Sigmoid colon (tissue), 7 donors: Measurements from ENCODE around the gene MTMR3. TPM values are rescaled to one million over a fixed set of nuclear protein-coding genes. Genes with fewer than 3 reads are reported as not detected.

ENCODE experiments used
- DNase-seq: peaks from one replicate; pipeline ENCODE4 v3.0.0-alpha.2; 2019
- H3K27ac ChIP-seq, 4 donors: fragments of 200-600 bp; sonication (generic); one replicate each; pipeline ENCODE4 v1.5.1; 2016 to 2019; ENCODE audit warnings: mild to moderate bottlenecking in 1 of 4
- H3K27me3 ChIP-seq, 3 donors: fragments of 200-600 bp; sonication (generic); one replicate each; pipeline ENCODE4 v1.5.1; 2019; ENCODE audit warnings: mild to moderate bottlenecking in 1 of 3
- H3K36me3 ChIP-seq, 4 donors: fragments of 200-600 bp; sonication (generic); one replicate each; pipeline ENCODE4 v1.5.1; 2016 to 2019
- H3K4me1 ChIP-seq, 4 donors: fragments of 200-600 bp; sonication (generic); one replicate each; pipeline ENCODE4 v1.5.1; 2017 to 2019
- H3K4me3 ChIP-seq, 4 donors: fragments of 200-600 bp; sonication (generic); one replicate each; pipeline ENCODE4 v1.5.1; 2017 to 2019; ENCODE audit warnings: mild to moderate bottlenecking in 2 of 4, moderate library complexity in 1 of 4
- H3K9me3 ChIP-seq, 4 donors: fragments of 200-600 bp in 3 of 4; sonication (generic) in 3 of 4; one replicate each; pipeline versions ENCODE4 v1.5.1 to v1.6.1; 2013 to 2019
- CTCF ChIP-seq, 4 experiments: fragments of 450-650 bp in 3 of 4; fragments of 200-600 bp in 1 of 4; IDR thresholded peaks; one replicate each; pipeline ENCODE4 v1.5.1; 2016 to 2019; ENCODE audit warnings: antibody characterized with exemption in 4 of 4, mild to moderate bottlenecking in 3 of 4, moderate library complexity in 2 of 4
- EP300 ChIP-seq, 4 donors: sonication (generic); formaldehyde crosslinking; IDR thresholded peaks; one replicate each; pipeline ENCODE4 v1.6.1; 2017; ENCODE audit warnings: antibody characterized with exemption in 4 of 4
- POLR2A ChIP-seq, 2 donors: fragments of 450-650 bp; IDR thresholded peaks; one replicate each; pipeline ENCODE4 v1.6.1; 2016; ENCODE audit warnings: antibody characterized with exemption in 2 of 2, mild to moderate bottlenecking in 2 of 2, moderate library complexity in 2 of 2
- POLR2AphosphoS5 ChIP-seq, 4 donors: sonication (generic); formaldehyde crosslinking; IDR thresholded peaks; one replicate each; pipeline ENCODE4 v1.6.1; 2017; ENCODE audit warnings: antibody characterized with exemption in 4 of 4
- WGBS, 2 donors: extraction: QIAGEN DNeasy Blood & Tissue Kit; methylation state at CpG; one replicate each; pipeline ENCODE4 v1.1.7; 2013; 5-methylcytosine and 5-hydroxymethylcytosine counted together
- intact Hi-C: fragments of 100-400 bp; cut with DNase I; formaldehyde crosslinking; loops from one replicate; pipeline ENCODE4 v1.15.1; 2023
- polyA plus RNA-seq, 3 donors: library from polyadenylated mRNA; stranded (reverse); fragments of 200-250 nt; gene quantifications; one replicate each; pipeline ENCODE4 v1.2.3, GENCODE V29; 2013
- total RNA-seq, 4 donors: library from RNA; depleted of rRNA; stranded (reverse); fragments of >200 nt; gene quantifications; one replicate each; pipeline ENCODE4 v1.1.0, GENCODE V29; 2016
- donor health status: healthy with polysubstance abuse.
- donor health status: Bipolar disorder and iron deficiency.
- donor health status: healthy.

The MTMR3 gene
- total and polyA plus RNA-seq, 7 donors, result 6.6 to 52.3 (median 40.7) TPM

DNA sequence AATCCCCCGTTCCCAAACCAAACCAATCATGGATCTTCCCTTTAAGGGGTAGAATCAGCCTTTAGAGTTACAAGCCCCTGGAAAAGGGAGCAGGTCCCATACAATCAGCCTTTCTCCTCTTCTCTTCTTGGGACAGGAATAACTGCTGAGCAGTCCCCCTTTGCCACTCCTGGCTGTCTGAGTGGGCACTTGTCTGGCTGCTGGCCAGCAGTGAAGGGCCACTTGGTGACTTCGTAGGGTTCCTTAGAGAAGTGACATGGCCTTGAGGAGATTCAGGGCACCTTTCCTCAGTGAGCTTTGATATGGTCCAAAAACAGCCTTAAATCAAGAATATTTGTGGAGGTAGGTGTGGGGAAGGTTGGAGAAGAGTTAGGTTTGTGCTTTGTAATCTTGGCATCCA lies 143.8 kb downstream of the MTMR3 start:
- Histone ChIP-seq H3K36me3 (peaks cover 26 to 75% (median 54%) of the 10 kb centered on the region in 4 donors), H3K27me3 (no peaks in the 10 kb centered on the region), H3K4me1 (no peaks in the 10 kb centered on the region), H3K27ac (no peak overlapping the region), H3K4me3 (no peak overlapping the region), H3K9me3 (no peaks in the 10 kb centered on the region)
- intact Hi-C loops, result no loop called here
- DNase-seq, result no peak
- WGBS, 2 donors, result 84 to 93% methylated on average over 2 of the region's 2 CpGs
- no peak for TF ChIP-seq EP300 (IDR thresholded peaks at IDR 0.05)
- TF ChIP-seq POLR2AphosphoS5 (IDR thresholded peaks at IDR 0.05), result no peak
- no peak for TF ChIP-seq CTCF (IDR thresholded peaks at IDR 0.05)
- no peak for TF ChIP-seq POLR2A (IDR thresholded peaks at IDR 0.05)

GRCh38 chr22:30027169-30027568 lies 144.2 kb downstream of the MTMR3 start:
- no peak overlapping the region for H3K27ac ChIP-seq
- H3K9me3 ChIP-seq, result no peaks in the 10 kb centered on the region
- intact Hi-C loops, result no loop called here
- TF ChIP-seq POLR2AphosphoS5 (IDR thresholded peaks at IDR 0.05), result no peak
- TF ChIP-seq POLR2A (IDR thresholded peaks at IDR 0.05), result no peak
- TF ChIP-seq EP300 (IDR thresholded peaks at IDR 0.05), result no peak
- no peak for TF ChIP-seq CTCF (IDR thresholded peaks at IDR 0.05)
- no peaks in the 10 kb centered on the region for H3K27me3 ChIP-seq
- H3K4me1 ChIP-seq, result no peaks in the 10 kb centered on the region
- no peak for DNase-seq
- no peak overlapping the region for H3K4me3 ChIP-seq
- peaks cover 24 to 71% (median 50%) of the 10 kb centered on the region in 4 donors for H3K36me3 ChIP-seq
- WGBS, 2 donors, result 19 to 55% methylated on average over 4 of the region's 4 CpGs

DNA sequence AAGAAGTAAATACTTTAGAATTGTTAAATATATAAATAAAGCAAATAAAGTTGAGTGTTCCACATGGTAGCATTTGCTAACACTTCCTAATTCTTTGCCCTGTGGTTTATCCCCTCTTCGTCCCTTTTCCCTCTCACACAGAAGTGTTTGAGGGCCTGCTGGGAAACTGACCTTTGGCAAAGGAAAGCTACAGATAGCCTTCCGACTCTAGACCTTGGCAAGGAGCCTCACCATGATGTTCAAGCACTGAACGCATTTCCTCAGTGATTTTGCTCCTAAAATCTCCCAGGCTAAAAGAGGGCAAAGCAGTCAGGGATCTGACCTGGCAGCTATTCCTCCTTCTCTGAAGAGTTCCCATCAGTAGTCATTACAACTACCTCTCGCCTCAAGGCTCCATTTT lies 144.8 kb downstream of the MTMR3 start:
- no peaks in the 10 kb centered on the region for H3K9me3 ChIP-seq
- 81 to 92% methylated on average over 4 of the region's 4 CpGs for WGBS, 2 donors
- no peaks in the 10 kb centered on the region for H3K27me3 ChIP-seq
- H3K4me1 ChIP-seq, result no peaks in the 10 kb centered on the region
- intact Hi-C loops, result no loop called here
- H3K36me3 ChIP-seq, result peaks cover 18 to 65% (median 44%) of the 10 kb centered on the region in 4 donors
- no peak for TF ChIP-seq CTCF (IDR thresholded peaks at IDR 0.05)
- no peak for TF ChIP-seq EP300 (IDR thresholded peaks at IDR 0.05)
- no peak overlapping the region for H3K4me3 ChIP-seq
- H3K27ac ChIP-seq, result no peak overlapping the region
- DNase-seq, result no peak

DNA sequence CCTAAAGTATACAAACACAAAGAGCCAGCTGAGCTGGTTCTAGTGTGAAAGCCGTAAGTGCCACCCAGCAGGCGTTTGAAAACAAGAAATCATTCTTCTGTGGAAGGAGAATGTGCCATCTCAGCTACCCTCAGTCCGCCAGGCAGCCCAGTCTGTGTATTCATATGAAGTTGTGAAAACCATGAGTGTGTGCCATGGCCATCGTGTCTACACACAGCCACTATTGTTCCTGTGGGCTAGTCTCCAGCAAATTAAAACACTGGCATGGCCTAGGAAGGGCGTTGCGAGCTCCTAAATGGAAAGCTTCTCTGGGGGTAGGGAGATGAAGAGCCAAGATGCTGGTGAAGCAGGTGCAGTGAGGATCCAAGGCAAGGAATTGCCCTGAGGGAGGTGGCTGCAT lies 145.8 kb downstream of the MTMR3 start:
- intact Hi-C loops, result no loop called here

More for the DNA sequence above, 145.8 kb downstream of the MTMR3 start:
- no peak overlapping the region for H3K27ac ChIP-seq
- no peak for DNase-seq
- no peaks in the 10 kb centered on the region for H3K4me1 ChIP-seq
- no peak for TF ChIP-seq POLR2AphosphoS5 (IDR thresholded peaks at IDR 0.05)
- no peak for TF ChIP-seq CTCF (IDR thresholded peaks at IDR 0.05)
- TF ChIP-seq POLR2A (IDR thresholded peaks at IDR 0.05), result no peak
- TF ChIP-seq EP300 (IDR thresholded peaks at IDR 0.05), result no peak
- no peaks in the 10 kb centered on the region for H3K9me3 ChIP-seq
- H3K36me3 ChIP-seq, result peaks cover 10 to 55% (median 36%) of the 10 kb centered on the region in 4 donors
- H3K27me3 ChIP-seq, result no peaks in the 10 kb centered on the region
- 92 to 94% methylated on average over 6 of the region's 6 CpGs for WGBS, 2 donors
- H3K4me3 ChIP-seq, result no peak overlapping the region
